GM19452 (cell line): ENCODE measurements around the gene PRR5L.

Experiments
- ATAC-seq: cut with Tn5 transposase; IDR thresholded peaks from one replicate; pipeline ENCODE4 v1.9.1; 2021; ENCODE audit not compliant: unreplicated experiment

The PRR5L gene

DNA sequence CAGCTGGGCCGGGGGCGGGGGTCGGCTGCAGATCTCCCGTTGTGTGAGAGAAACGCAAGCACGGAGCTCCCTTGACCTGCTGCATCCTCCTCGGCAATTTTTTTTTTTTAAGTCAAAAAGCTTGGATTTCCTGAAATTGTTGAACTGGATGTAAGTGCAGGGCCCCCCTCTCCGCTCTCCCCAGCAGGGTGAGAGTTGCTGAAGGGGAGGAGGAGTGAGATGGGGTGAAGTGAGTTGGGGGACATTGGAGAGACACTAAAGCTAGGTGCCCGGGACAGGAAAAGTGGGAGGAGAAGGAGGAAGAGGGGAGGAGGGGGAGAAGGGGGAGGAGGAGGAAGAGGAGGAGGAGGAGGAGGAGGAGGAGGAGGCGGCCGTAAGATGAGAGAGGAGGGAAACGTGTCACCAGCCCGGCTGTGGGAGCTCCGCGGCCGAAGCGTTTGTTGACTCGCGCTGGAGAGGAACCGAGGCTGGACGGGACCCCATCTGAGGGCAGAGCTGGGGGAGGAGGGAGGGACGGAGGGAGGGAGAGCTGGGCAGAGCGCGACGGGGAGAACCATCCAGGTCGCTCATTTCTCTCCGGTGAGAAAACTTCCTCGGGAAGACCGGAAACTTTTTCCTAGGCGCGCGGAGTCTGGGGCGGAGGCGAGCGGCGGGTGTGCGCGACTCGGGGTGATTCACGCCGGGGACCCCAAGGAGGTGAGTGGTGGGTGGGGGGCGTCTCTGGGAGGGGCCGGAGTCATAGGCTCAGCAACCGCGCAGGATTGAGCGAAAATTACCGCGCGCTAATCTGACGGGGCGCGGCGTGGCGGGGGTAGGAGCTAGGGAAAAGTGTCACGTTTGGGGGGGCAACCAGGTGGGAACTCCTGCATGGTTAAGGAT lies 80.2 kb downstream of the PRR5L start:
- no peak for ATAC-seq

DNA sequence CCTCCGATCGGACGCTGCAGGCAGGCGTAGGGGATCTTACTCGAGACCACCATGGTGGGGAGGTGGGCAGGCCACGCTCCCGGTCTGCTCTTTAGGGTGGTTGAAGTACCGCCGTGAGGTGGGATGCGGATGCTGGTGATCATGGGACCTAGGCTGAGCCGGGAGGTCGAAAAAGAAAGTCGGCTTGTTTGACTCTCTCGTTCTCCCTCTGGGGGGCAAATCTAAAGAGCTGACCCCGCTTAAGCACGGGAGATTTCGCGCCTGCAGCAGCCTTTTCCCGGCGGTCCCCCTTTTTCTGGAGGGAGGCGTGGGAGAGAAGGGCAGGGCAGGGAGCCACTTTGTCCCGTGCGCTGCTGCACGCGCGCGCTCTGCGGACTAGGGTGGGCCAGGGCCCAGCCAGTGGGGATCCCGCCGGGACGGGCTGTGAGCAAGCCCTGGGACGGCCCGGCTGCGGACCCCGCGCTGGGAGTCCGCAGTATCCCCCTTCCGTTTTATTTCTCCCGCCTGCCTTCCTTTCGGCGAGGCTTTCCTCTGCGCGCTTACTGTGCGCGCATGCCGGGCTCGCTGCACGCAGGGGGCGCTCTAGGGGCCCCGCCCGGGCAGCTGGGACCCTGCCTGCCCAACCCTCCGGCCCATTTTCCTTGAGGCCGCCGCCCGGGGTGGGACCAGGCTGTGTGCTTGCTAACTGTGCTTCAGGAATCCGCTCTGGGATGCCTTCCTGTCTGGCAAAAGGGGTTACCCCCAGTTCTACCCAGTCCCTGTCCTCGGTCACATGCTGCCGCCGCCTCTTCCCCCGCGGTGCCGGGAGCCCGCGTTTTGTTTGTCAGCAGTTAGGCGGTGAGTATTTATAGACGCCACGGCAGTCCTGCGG lies 81.0 kb downstream of the PRR5L start:
- no peak for ATAC-seq

DNA sequence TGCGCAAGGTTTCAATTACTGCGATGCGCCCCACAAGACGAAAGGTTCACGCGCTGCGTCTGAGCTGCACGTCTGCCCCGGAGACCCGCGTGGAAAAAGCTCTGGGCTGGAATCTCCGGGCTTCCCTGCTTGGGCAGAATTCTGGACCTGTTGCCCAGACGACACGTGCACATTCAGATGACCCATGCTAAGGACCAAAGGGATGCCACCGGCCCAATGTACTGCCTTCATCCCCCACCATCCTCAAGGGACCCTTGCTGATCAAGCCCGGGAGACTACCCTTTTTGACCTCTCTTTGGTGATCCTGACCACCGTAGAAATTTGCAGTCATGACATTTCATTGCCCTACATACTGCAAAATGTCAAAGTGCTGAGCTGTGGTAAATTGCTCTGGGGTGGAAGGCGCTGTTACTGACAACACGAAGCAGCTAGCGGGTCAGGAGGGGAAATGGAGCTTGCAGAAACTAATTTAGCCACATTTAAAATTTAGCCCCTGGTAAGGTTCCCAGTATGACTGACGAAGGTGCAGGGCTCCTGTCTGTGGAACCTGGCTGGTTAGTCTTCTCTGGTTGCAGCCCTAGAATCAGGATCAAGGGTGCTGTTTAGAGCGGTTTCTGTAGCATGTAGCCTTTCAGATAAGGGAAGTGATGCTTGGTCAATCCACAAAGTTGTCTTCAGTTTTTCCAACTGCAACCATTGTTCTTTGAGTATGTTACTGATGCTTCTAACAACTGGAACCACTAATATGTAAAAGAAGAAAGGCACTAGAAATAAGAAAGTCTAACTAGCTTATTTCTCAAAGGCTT lies 81.9 kb downstream of the PRR5L start:
- no peak for ATAC-seq

DNA sequence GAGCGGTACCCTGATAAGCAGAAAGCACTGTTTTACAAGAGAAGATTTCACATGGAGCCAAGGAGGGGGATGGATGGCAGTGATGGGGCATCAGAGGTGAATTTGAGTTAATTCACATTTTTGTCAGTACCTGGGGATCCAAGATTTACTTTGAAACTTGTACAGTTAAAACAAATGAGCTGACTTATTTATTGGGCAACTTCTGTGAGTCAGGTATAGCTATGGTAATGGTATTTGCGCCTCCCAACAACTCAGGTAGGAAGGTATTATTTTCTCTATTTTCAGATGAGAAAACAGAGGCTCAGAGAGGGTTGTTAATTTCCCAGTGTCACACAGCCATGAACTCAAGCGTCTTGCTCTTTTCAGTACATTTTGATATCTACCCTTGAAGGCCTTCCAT lies 83.6 kb downstream of the PRR5L start:
- ATAC-seq = no peak

DNA sequence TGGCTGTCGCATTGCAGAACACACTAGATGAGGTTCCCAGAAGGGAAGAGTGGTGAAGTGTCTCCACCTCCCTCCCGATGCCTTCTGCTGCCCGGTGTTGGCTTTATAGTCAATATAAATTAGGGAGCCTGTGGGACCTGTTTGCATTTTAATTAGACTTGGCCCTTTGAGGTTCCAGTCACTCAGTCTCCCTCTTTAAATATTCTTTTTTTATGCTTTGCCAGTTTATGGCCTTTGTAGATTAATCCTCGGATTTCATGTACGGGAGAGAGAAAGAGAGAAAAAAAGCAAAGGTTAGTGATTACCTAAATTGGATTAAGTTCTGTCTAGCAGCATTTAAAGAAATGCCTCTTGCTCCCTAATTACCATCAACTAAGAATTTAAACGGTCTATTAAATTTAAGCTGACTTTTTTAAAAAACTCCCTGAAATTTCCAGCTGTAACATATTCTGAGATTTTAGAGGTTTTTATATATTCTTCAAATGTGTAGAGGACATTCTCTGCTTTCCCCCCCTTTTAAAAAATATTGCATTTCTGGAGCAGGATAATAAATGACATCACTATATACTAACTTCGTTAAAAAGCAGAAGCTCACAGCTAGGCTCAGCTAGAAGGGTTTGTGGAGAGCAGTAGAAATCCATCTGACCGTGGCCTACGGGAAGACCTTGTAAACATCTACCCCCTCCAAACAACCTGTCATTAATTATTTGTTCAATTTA lies 84.4 kb downstream of the PRR5L start:
- ATAC-seq = no peak

DNA sequence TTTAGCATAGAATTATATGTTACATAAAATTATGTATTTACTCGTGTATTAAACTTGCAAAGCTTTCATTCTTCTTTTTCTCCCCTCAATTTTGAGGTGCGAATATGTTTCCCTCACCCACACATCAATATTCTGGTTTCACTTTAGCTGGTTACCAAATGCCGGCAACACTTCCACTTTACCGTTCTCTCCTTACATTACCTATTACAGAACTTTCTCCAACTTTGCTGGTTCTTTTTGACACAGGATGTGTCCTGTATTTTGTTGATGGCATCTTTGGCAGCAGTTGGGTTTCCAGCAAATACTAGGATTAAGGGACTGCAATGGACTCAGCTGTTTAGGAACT lies 84.9 kb downstream of the PRR5L start:
- ATAC-seq = no peak

DNA sequence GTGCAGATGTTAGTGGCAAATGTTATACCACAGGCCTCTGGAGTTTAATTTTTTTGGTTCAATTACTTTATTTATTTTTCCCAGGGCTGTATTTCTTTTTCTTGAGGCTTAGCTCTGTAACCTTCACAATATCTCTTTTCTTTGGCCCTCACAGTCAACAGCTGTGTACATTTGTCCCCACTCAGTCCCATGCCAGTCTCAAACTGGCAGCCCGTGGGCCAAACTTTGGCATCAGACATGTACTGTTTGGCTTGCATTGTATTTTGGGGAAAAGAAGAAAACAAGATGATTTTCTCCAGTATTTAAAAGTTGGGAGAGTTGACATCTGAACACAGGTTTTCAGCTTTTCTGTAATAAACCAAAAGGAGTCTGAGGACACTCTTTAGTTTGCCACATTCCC lies 87.1 kb downstream of the PRR5L start:
- ATAC-seq = no peak

DNA sequence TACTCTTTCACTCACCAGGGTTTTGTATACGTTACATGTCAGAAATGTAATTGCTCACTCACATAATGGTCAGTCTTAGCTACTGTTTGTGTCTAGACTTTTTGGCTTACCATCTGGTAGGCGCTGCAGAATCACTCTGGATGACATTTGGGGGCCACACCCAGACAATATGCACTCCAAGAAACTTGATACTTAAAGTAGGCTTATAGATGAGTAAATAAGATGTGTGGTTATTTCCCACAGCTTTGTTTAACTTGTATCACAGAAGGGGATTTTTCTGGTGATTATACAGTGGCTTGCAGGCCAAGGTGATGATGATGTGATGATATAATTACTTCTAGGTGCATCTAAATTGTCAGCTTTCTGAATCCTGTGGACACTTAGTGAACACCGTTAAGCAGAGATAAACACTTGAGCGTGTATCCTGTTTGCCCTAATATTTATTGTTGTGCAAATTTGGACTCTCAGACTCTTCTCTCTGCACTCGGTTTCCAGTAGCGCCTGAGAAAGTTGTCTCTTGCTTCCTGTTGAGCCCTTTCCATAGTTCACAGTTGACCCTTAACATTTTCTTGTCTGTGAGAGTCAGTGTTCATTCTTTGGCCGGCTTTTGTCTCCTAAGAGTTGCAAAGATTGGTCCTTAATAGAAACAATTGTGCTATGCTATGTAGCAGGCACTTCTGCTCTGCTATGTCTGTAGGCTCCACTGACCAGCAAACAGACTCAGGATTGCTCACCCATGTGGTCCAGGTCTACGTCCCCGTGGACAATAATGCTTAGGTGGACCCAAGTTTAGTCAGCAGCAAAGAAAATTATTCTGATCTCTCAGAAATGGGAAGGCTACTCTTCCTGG lies 89.3 kb downstream of the PRR5L start:
- ATAC-seq = no peak

DNA sequence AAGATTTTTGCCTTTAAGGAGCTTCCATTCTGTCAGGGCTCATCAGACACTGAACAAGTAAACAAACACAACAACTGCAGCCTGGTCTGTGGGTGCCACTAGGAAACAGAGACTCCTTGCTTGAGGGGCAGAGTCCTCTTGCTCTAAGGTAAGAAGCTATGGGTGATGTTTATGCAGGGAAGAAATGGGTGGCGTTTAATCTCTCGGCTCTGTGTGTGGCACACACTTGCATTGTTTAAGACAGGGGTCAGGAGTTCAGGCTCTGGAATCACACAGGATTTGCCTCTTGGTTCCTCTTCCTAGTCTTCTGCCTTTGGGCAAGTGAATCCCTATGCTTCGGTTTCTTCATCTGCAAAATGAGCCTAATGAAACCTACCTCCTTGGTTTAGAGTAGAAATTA lies 90.3 kb downstream of the PRR5L start:
- no peak for ATAC-seq

DNA sequence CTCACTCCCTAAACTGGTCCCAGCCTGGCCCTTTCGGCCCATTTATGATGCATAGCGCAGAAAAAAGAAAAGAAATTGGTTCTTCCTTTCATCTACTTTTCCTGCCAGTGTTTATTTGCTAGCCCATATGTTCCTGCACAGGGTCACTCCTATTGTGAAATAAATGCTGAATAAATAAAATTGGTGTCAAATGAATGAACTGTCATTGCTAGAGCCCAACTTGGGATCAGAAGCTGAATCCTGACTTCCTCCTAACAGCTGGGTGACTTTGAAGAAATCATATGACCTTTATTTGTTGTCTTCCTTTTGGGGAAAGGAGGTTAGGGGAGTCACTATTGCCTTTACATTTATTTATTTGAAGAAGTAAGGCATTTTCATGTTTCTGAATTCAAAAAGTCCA lies 92.0 kb downstream of the PRR5L start:
- ATAC-seq = no peak

DNA sequence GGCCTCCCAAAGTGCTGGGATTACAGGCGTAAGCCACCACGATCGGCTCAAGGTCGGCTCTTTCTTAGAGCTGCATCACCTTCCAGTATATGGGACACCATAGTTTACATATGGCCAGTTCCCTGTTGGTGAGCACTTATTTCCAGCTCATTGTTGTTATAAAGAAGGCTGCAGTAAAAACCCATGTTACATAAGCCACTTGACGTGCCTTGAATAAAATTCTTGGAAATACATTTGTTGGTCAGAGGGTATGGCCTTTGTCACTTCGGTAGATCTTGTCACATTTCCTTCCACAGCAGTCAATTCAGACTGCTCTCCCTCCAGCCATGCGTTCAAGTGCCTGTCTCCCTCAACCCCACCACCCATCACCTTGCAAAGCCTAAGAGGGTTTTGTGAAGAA lies 92.9 kb downstream of the PRR5L start:
- no peak for ATAC-seq

DNA sequence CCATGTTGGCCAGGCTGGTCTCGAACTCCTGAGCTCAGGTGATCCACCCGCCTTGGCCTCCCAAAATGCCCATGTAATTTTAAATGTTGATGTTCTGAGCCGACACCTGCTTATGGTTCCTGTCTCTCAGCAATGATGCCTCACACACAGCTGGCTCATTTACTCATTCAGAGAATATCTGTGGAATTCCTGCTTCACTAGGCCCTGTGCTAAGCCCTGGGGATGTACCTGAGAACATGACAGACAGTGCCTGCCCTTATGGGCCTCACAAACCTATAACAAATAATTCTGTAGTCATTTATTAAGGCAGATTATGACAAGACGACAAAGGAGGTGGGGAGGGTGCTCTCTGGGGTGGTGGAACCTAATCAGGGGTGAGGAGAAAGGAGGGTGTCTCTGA lies 93.7 kb downstream of the PRR5L start:
- ATAC-seq = no peak

DNA sequence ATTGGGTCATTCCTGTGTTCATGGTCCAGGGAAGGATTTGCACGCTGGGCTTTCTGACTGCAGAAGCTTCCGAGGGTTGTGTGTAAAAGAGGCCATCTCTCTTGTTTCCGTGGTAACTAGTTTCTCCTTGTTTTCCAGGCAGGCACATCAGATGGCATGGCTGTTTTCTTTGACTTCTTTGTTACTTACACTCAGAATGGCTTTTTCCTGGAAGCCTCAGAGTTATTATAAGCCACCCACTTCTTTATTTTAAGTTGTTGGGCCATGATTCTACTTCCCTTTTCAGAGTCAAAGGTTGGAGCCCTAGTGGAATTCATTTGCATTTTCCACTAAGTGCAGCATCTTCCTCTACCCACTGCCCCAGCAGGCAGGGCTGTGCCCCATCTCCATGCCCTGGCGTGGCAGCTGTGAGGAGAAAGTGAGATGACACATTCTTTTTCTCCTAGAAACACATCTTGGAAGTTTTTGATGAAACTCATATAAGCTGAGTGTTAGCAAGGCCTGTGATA lies 94.9 kb downstream of the PRR5L start:
- no peak for ATAC-seq

DNA sequence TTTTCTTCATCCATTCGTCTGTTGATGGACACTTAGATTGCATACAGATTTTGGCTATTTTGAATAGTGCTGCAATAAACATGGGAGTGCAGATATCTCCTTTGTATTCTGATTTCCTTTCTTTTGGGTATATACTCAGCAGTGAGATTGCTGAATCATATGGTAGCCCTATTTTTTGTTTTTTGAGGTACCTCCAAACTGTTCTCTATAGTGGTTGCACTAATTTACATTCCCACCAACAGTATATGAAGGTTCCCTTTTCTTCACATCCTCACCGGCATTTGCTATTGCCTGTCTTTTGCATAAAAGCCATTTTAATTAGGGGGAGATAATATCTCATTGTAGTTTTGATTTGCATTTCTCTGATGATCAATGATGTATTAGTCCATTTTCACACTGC lies 96.1 kb downstream of the PRR5L start:
- ATAC-seq = no peak

DNA sequence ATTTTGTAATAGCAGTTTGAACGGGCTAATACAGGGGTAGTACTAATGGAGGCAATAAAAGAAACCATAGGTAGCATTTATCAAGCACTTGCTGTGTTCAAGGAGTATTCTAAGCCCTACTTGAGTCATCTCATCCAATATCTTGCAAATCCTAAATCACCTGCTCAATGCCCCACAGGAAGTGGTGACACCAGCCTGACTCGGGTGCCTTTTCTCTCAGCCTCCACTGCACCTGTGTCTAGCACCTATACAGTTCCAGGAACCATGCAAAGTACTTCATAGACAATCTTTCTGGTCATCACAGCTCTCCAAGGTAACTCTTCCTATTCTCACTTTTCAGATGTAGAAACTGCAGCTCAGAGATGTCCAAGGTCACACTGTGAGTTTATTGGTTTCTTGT lies 98.0 kb downstream of the PRR5L start:
- no peak for ATAC-seq

DNA sequence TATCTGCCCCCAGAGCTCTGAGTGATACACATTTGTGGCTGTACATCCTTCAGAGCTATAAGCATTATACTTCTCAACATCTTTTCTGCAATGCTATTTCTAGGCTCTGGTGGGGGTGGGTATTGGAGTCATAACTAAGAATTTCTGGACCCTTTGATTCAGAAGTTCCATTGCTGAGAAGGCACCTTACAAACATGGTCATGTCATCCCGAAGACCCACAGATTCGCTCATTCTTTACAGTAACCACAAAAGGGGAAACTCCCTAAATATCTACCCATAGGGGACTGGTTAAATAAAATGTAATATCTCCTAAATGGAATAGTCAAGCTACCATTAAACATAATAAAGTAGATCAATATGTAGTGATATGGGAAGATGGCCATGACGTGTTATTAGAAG lies 98.8 kb downstream of the PRR5L start:
- ATAC-seq = no peak

DNA sequence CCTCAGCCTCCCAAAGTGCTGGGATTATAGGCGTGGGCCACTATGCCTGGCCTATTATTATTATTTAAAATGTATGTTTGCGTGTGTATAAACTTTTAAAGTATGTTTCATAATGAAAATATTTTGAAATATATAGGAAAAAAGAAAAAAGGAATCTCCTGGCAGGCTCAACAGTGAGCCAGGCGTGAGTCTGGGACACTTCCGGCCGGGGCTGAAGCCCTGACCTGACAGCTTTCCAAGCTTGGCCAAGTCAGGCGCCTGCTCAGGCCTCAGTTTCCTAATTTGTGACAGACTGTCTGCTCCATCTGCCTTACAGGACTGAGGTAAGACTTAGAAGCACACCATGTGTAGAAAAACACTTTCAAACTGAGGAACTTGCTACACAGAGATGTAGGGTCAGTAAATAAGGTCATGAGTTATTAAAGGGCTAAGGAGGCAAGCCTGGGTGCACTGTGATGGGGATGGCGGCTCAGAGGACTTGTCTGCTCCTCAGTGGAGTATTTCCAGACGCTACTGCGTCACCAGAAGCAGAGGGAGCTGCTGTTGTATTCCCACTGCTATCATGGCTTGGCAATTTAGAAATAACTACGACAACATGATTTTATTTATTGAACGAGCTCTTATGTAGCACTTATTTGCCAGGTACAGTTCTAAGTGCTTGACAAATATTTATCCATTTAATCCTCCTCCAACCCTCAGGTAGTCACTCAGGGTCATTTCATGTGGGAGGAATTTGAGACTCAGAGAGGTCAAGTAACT lies 100.1 kb downstream of the PRR5L start:
- no peak for ATAC-seq

DNA sequence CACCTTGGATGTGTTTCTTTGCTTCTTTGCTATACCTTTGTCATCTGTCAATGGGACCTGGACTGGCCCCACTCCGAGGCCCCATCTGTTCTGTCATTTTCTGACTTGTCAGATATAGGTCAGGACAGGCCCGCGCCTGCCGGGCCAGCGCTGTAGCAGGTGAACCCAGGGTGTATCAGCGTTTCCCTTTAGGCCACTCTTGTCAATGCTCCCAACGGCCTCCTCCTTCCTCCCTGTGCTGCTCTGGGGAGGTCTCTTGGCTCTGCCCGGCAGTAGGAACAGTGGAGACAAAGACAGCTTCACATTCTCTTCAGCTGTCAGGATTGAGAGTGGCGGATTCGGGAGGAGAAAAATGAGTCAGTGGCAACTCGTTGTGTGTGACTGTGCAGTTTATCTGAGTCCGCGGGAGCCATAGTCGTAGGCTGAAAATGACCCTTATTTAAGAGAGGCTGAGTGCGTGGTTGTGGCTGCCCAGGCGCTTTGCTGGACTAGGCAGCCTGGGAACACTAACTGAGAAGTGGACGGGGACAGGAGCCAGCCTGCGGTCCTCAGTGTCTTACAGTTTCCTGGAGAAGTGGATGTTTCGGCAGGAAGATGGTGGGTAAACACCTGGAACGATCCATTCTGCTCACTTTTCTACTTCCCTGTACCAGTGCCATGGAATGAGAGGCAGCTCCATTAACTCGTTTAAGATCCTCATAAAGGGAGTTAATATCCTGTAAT lies 102.3 kb downstream of the PRR5L start:
- no peak for ATAC-seq
